SK-N-SH (cell line): ENCODE data around the gene KLHL8. TPM values are rescaled to one million over a fixed set of nuclear protein-coding genes. Genes with fewer than 3 reads are reported as not detected.

Experiments used
- CTCF ChIA-PET: fragments of 300-600, 350-600 bp; formaldehyde crosslinking; extraction: SDS; loops from one replicate; lab custom pipeline; 2021; lab: Yijun Ruan, JAX
- POLR2A ChIA-PET: fragments of 350-600 bp; sonication (Branson Sonifier 250); formaldehyde crosslinking; extraction: SDS; loops from one replicate; lab custom pipeline; 2020; ENCODE audit warnings: antibody characterized with exemption, inconsistent platforms; lab: Yijun Ruan, JAX
- DNase-seq: peaks from one replicate; pipeline ENCODE4 v3.0.0; 2012
- H2AFZ ChIP-seq: fragments of 200-600 bp; sonication (generic); 2 replicates; pipeline ENCODE4 v1.8.1; 2016; ENCODE audit warnings: antibody characterized with exemption, mild to moderate bottlenecking, low read depth
- H3F3A ChIP-seq: fragments of 200-600 bp; sonication (generic); replicated peaks from 2 replicates; pipeline ENCODE3; 2016; ENCODE audit warnings: antibody characterized with exemption, mild to moderate bottlenecking; ENCODE audit not compliant: insufficient read depth
- H3K27ac ChIP-seq, 2 experiments: fragments of 200-500 bp in 1 of 2; fragments of 200-600 bp in 1 of 2; sonication (Bioruptor generic) in 1 of 2; sonication (generic), shearing (Covaris generic) in 1 of 2; 2 replicates each; pipeline versions ENCODE4 v1.5.1 to v1.6.1; 2014 to 2016; ENCODE audit warnings: low read depth in 2 of 2, inconsistent platforms in 1 of 2, low read length in 1 of 2, mild to moderate bottlenecking in 1 of 2, mixed read lengths in 1 of 2
- H3K27me3 ChIP-seq: fragments of 200-600 bp; sonication (generic), shearing (Covaris generic); 2 replicates; pipeline ENCODE4 v1.6.1; 2016; ENCODE audit warnings: mixed run types; ENCODE audit not compliant: insufficient read depth
- H3K36me3 ChIP-seq, 2 experiments: fragments of 200-500 bp in 1 of 2; fragments of 200-600 bp in 1 of 2; sonication (Bioruptor generic) in 1 of 2; sonication (generic) in 1 of 2; replicated peaks in 1 of 2; 2 replicates each; pipeline versions ENCODE3 to v1.5.1; 2014 to 2016; ENCODE audit warnings: low read length in 1 of 2, mild to moderate bottlenecking in 1 of 2; ENCODE audit not compliant: insufficient read depth in 2 of 2, control insufficient read depth in 1 of 2
- H3K4me1 ChIP-seq, 2 experiments: fragments of 200-500 bp in 1 of 2; fragments of 200-600 bp in 1 of 2; sonication (Bioruptor generic) in 1 of 2; sonication (generic), shearing (Covaris generic) in 1 of 2; 2 replicates each; pipeline versions ENCODE4 v1.5.1 to v1.6.1; 2014 to 2016; ENCODE audit warnings: low read depth in 1 of 2, low read length in 1 of 2, mixed run types in 1 of 2; ENCODE audit not compliant: insufficient read depth in 2 of 2, control insufficient read depth in 1 of 2
- H3K4me2 ChIP-seq: fragments of 200-600 bp; sonication (generic), shearing (Covaris generic); 2 replicates; pipeline ENCODE4 v1.6.1; 2017; ENCODE audit warnings: mixed run types
- H3K4me3 ChIP-seq, 2 experiments: fragments of 200-500 bp in 1 of 2; fragments of 200-600 bp in 1 of 2; sonication (Bioruptor generic) in 1 of 2; sonication (generic), shearing (Covaris generic) in 1 of 2; 2 replicates each; pipeline versions ENCODE4 v1.5.1 to v1.8.1; 2014 to 2016; ENCODE audit warnings: low read depth in 2 of 2, inconsistent platforms in 1 of 2, low read length in 1 of 2, mild to moderate bottlenecking in 1 of 2, mixed read lengths in 1 of 2, moderate library complexity in 1 of 2
- H3K79me2 ChIP-seq: fragments of 200-600 bp; sonication (generic); 2 replicates; pipeline ENCODE4 v1.8.1; 2017; ENCODE audit warnings: mild to moderate bottlenecking; ENCODE audit not compliant: insufficient read depth
- H3K9ac ChIP-seq: fragments of 200-600 bp; sonication (generic); 2 replicates; pipeline ENCODE4 v1.6.1; 2017; ENCODE audit warnings: mixed run types
- H3K9me2 ChIP-seq: fragments of 200-600 bp; sonication (generic); 2 replicates; pipeline ENCODE4 v1.6.1; 2017; ENCODE audit warnings: mixed run types
- H3K9me3 ChIP-seq: fragments of 200-600 bp; sonication (generic); 2 replicates; pipeline ENCODE4 v1.6.1; 2017; ENCODE audit warnings: mixed run types, mild to moderate bottlenecking, moderate library complexity
- H4K20me1 ChIP-seq: fragments of 200-600 bp; sonication (generic); 2 replicates; pipeline ENCODE4 v1.6.1; 2017; ENCODE audit warnings: mild to moderate bottlenecking, mixed run types; ENCODE audit not compliant: insufficient read depth
- CHD2 ChIP-seq: fragments of 150-350 bp; IDR thresholded peaks from 2 replicates; pipeline ENCODE4 v1.6.1; 2018; ENCODE audit warnings: low read length; ENCODE audit not compliant: partially characterized antibody
- FOSL2 ChIP-seq: IDR thresholded peaks from 2 replicates; pipeline ENCODE4 v1.4.0; 2012; ENCODE audit warnings: low read depth, mild to moderate bottlenecking, moderate library complexity, borderline replicate concordance
- FOXM1 ChIP-seq: IDR thresholded peaks from 2 replicates; pipeline ENCODE4 v1.4.0; 2012; ENCODE audit warnings: low read depth, mild to moderate bottlenecking
- GATA2 ChIP-seq: sonication (generic); formaldehyde crosslinking; IDR thresholded peaks from 2 replicates; pipeline ENCODE4 v1.5.0; 2020; ENCODE audit warnings: mild to moderate bottlenecking, missing genetic modification reagents
- JUND ChIP-seq: IDR thresholded peaks from 2 replicates; pipeline ENCODE4 v1.4.0; 2012
- MEF2A ChIP-seq: IDR thresholded peaks from 2 replicates; pipeline ENCODE4 v1.4.0; 2012; ENCODE audit warnings: low read depth, borderline replicate concordance
- MXI1 ChIP-seq: IDR thresholded peaks from 2 replicates; pipeline ENCODE4 v1.6.1; 2012; ENCODE audit warnings: mild to moderate bottlenecking, low read depth, low read length, improper control_type of control experiment
- NFIC ChIP-seq: IDR thresholded peaks from 2 replicates; pipeline ENCODE4 v1.4.0; 2012; ENCODE audit warnings: borderline replicate concordance
- NRF1 ChIP-seq: IDR thresholded peaks from 2 replicates; pipeline ENCODE4 v1.6.1; 2012; ENCODE audit warnings: low read depth, mild to moderate bottlenecking, low read length
- POLR2AphosphoS5 ChIP-seq: IDR thresholded peaks from 2 replicates; pipeline ENCODE4 v1.6.1; 2012; ENCODE audit warnings: low read depth, low read length
- RFX5 ChIP-seq: IDR thresholded peaks from 2 replicates; pipeline ENCODE4 v1.6.1; 2012; ENCODE audit warnings: mild to moderate bottlenecking, improper control_type of control experiment, low read length
- RXRA ChIP-seq: IDR thresholded peaks from 2 replicates; pipeline ENCODE4 v1.4.0; 2012; ENCODE audit warnings: low read depth, mild to moderate bottlenecking, borderline replicate concordance
- SMC3 ChIP-seq: IDR thresholded peaks from 2 replicates; pipeline ENCODE4 v1.6.1; 2012; ENCODE audit warnings: low read depth, low read length, improper control_type of control experiment
- TAF1 ChIP-seq: IDR thresholded peaks from 2 replicates; pipeline ENCODE4 v1.6.1; 2012; ENCODE audit warnings: low read depth, mild to moderate bottlenecking, low read length, moderate library complexity, borderline replicate concordance
- TCF12 ChIP-seq: IDR thresholded peaks from 2 replicates; pipeline ENCODE4 v1.4.0; 2012
- TEAD4 ChIP-seq: IDR thresholded peaks from 2 replicates; pipeline ENCODE4 v1.4.0; 2012; ENCODE audit warnings: mild to moderate bottlenecking, borderline replicate concordance; ENCODE audit not compliant: insufficient read depth
- YY1 ChIP-seq: IDR thresholded peaks from 2 replicates; pipeline ENCODE4 v1.4.0; 2012; ENCODE audit warnings: low read depth, mild to moderate bottlenecking
- ZBTB33 ChIP-seq: IDR thresholded peaks from 2 replicates; pipeline ENCODE4 v1.4.0; 2012; ENCODE audit warnings: low read depth, borderline replicate concordance
- WGBS: methylation state at CpG from one replicate; pipeline ENCODE4 v1.1.6; 2017; ENCODE audit warnings: low lambda C conversion rate; 5-methylcytosine and 5-hydroxymethylcytosine counted together
- polyA plus RNA-seq, 3 experiments: library from polyadenylated mRNA; depleted of rRNA; stranded (reverse); fragments of >200 nt; gene quantifications; 2 replicates each; pipeline ENCODE4 v1.2.3, GENCODE V29; 2012
- TF ChIP-seq, protein P1 (sequence below): fragments of 150-350 bp; IDR thresholded peaks from 2 replicates; pipeline ENCODE4 v1.6.1; 2017; ENCODE audit warnings: antibody characterized with exemption, low read length, low read depth, borderline replicate concordance

Gene KLHL8
- polyA plus RNA-seq, 1 of the 3 experiments (the other 2 are of a cell fraction) = 2.4 TPM

GRCh38 chr4:87153078-87153870 lies 67.1 kb downstream of the KLHL8 start:
- no peak overlapping the region for H3K4me3 ChIP-seq
- no peak overlapping the region for H3K4me2 ChIP-seq
- no peak for DNase-seq
- no peaks in the 10 kb centered on the region for H3F3A ChIP-seq
- no peak overlapping the region for H2AFZ ChIP-seq
- no peaks in the 10 kb centered on the region for H3K9me2 ChIP-seq
- POLR2A ChIA-PET = no interaction called here
- H3K27ac ChIP-seq = no peak overlapping the region
- H4K20me1 ChIP-seq = no peaks in the 10 kb centered on the region
- H3K9ac ChIP-seq = no peak overlapping the region
- H3K79me2 ChIP-seq = no peaks in the 10 kb centered on the region
- no peaks in the 10 kb centered on the region for H3K9me3 ChIP-seq
- no peaks in the 10 kb centered on the region for H3K27me3 ChIP-seq
- 83% methylated on average over 4 of the region's 4 CpGs for WGBS
- TF ChIP-seq CHD2 (no peak), TCF12 (no peak), MEF2A (no peak)
- no peaks in the 10 kb centered on the region for H3K4me1 ChIP-seq
- H3K36me3 ChIP-seq = no peaks in the 10 kb centered on the region
- CTCF ChIA-PET = interaction anchor here (0.7 to 4.9 kb wide), 4 partner anchors 11 to 85 kb away, joined by 3 to 111 read pairs (median 3); no protein-coding TSS in a partner anchor

GRCh38 chr4:87152310-87153041 lies 67.9 kb downstream of the KLHL8 start:
- Histone ChIP-seq H4K20me1 (no peaks in the 10 kb centered on the region), H3K4me1 (no peaks in the 10 kb centered on the region), H3K27ac (no peak overlapping the region), H3K79me2 (no peaks in the 10 kb centered on the region), H3K36me3 (no peaks in the 10 kb centered on the region)
- POLR2A ChIA-PET = no interaction called here
- no peak for TF ChIP-seq MXI1
- TF ChIP-seq NRF1 = no peak
- TF ChIP-seq NFIC = no peak
- no peak for TF ChIP-seq TCF12
- no peak for TF ChIP-seq RFX5
- no peak for TF ChIP-seq TAF1
- TF ChIP-seq, protein P1, sequence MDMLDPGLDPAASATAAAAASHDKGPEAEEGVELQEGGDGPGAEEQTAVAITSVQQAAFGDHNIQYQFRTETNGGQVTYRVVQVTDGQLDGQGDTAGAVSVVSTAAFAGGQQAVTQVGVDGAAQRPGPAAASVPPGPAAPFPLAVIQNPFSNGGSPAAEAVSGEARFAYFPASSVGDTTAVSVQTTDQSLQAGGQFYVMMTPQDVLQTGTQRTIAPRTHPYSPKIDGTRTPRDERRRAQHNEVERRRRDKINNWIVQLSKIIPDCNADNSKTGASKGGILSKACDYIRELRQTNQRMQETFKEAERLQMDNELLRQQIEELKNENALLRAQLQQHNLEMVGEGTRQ = no peak
- TF ChIP-seq RXRA = no peak
- TF ChIP-seq SMC3 = no peak
- TF ChIP-seq TEAD4 = no peak
- TF ChIP-seq YY1 = no peak
- no peak for TF ChIP-seq ZBTB33
- TF ChIP-seq POLR2AphosphoS5 = no peak
- TF ChIP-seq FOXM1 = no peak
- no peak for TF ChIP-seq GATA2
- no peak for TF ChIP-seq JUND
- no peak for TF ChIP-seq FOSL2
- TF ChIP-seq, all 33 proteins: peak for 0
- Histone ChIP-seq H3K4me3 (no peak overlapping the region), H3K9ac (no peak overlapping the region), H3K4me2 (no peak overlapping the region), H3K27me3 (no peaks in the 10 kb centered on the region), H3K9me2 (no peaks in the 10 kb centered on the region), H3F3A (no peaks in the 10 kb centered on the region), H2AFZ (no peak overlapping the region), H3K9me3 (no peaks in the 10 kb centered on the region)
- no peak for DNase-seq
- WGBS = 87% methylated on average over 13 of the region's 14 CpGs
- CTCF ChIA-PET = interaction anchor here (0.7 to 4.9 kb wide), 14 partner anchors 10 to 315 kb away, joined by 3 to 111 read pairs (median 6); no protein-coding TSS in a partner anchor
